NCI-H2196 (cell line): Measurements from ENCODE around the gene TBX21.
A peak's percentile ranks its signal among the peaks of the same experiment; 100 is the strongest.

Source experiments
- DNase-seq: peaks from one replicate; lab custom pipeline; 2025; ENCODE audit not compliant: unreplicated experiment; lab: John Stamatoyannopoulos, UW

Gene TBX21, protein sequence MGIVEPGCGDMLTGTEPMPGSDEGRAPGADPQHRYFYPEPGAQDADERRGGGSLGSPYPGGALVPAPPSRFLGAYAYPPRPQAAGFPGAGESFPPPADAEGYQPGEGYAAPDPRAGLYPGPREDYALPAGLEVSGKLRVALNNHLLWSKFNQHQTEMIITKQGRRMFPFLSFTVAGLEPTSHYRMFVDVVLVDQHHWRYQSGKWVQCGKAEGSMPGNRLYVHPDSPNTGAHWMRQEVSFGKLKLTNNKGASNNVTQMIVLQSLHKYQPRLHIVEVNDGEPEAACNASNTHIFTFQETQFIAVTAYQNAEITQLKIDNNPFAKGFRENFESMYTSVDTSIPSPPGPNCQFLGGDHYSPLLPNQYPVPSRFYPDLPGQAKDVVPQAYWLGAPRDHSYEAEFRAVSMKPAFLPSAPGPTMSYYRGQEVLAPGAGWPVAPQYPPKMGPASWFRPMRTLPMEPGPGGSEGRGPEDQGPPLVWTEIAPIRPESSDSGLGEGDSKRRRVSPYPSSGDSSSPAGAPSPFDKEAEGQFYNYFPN

DNA sequence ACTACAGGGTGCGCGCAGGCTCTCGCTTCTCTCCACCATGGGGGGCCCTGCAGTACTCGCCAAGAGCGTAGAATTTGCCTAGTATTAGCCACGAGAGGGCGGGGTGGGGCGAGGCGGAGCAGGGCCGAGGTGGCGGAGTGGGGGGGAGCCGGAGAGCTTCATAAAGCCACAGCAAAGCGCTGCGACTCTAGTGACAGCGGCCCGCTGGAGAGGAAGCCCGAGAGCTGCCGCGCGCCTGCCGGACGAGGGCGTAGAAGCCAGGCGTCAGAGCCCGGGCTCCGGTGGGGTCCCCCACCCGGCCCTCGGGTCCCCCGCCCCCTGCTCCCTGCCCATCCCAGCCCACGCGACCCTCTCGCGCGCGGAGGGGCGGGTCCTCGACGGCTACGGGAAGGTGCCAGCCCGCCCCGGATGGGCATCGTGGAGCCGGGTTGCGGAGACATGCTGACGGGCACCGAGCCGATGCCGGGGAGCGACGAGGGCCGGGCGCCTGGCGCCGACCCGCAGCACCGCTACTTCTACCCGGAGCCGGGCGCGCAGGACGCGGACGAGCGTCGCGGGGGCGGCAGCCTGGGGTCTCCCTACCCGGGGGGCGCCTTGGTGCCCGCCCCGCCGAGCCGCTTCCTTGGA, at the start of gene TBX21:
Gene TBX21 (plus strand): TSS at position 190 of the 627 bp plus-strand sequence. CDS start 219 bp downstream, at position 409.
- DNase-seq = peak; percentile 34

DNA sequence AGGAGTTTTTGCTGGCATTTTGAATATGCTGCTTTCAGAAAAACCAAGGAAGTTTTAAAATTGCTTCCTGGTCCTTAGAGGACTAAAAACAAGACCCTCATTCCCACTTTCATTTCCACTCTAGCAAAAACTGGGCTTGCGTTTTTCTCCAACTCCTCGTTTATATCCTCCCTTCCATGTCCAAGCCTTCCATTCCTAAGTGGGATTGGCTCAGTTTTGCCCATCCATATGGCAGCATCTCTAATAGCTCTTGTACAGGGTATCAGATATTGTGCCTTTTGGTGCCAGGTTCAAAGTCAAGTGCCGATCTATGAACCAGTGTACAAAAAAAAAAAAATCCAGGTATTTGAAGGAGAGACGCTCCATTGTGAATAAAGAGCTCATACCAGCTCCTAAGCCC, 49.0 kb upstream of the TBX21 start:
- no peak for DNase-seq

DNA sequence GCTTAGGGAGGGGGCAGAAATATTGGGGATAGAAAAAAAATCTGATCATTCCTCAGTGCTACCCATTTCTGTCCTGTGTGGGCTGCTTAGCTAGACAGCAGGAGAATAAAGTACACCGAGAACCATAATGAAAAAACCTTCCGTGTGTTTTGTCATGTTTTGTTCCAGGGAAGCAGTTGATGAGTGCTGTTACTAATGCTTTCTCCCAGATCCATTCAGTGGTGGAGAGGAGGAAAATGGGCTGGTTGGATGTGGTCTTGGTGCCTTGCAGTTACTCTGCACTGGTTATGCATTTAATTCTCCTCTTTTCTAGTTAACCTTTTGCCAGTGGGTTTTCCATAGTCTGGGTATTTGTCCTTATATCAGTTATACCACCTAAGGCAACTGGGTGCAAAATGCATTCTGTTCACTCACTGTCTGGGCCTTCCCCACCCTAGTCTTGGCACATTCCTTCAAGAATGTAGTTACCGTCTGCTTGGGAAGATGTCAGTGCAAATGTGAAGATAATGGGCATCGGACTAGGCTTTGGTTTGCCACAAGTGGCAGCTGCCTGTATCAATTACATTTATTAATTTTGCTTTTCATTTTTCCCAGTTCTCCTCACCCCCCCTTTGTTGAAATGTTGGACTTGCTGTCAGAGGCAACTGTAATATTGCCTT, 48.4 kb upstream of the TBX21 start:
- DNase-seq = no peak

DNA sequence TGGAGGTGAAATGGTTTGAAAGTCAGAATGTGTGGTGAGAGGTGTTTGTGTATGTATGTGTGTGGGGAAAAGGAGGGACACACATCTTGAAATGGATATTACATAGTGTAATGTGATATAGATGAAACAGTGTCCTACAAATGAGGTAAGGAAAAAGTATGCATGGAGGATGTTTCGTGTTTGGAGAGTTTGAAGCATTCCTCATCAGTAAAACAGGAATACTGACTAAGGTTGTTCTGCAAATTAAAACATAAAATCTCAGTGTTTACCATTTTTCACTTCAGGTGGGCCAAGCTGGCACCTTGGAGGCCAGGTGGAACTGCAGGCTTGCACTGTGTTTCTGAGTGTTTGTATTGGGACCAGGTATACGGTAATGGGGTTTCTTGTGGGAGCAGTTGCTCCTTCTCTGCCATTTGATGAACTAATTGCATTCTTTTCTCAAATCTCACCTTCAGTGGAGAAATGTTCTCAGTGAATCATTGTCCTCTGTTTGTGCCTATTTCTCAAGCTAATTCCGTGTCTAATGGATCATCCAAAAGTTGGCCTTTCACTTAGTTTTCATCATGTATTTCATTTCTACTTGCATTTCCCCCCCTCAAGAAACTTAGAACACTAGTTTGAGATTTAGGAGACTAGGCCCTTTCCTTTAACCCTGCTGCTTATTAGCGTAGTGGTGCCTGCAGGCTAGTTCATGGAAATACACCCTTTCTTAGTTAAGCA, 47.3 kb upstream of the TBX21 start:
- no peak for DNase-seq

DNA sequence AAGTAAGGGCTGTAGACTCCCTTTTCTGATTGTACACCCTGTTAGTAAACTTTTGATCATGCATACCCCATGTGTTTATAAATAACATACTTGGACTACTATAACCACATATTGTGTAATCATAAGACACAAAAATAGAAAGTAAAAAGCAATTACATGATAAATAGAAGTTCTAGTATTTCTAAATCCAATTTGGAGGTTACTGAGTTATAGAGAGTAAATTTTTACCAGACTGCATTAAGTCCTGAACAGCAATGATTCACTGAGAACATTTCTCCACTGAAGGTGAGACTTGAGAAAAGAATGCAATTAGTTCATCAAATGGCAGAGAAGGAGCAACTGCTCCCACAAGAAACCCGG, 46.8 kb upstream of the TBX21 start:
- DNase-seq = no peak

DNA sequence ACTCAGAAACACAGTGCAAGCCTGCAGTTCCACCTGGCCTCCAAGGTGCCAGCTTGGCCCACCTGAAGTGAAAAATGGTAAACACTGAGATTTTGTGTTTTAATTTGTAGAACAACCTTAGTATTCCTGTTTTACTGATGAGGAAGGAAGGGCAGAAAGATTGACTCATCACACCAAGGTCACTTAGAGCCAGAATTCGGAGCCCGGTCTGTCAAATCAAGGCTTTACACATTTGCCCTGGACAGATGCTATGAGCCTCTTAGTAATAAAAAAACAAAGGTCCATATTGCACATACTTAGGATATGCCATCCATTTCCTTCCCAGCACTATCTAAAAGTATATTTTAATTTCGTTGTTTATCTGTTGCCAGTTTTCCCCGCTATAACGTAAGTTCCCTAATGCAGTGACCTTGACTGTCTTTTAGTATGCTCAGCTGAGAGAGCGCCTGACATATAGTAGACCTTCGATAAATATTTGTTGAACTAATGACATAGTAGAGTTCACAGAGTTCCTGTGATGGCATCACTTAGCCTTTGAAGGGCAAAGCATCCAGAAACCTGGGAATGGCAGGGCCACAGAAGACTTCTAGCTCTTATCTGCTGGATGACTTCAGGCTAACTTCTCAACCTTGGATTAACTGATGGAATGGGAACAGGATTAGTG, 46.2 kb upstream of the TBX21 start:
- no peak for DNase-seq

DNA sequence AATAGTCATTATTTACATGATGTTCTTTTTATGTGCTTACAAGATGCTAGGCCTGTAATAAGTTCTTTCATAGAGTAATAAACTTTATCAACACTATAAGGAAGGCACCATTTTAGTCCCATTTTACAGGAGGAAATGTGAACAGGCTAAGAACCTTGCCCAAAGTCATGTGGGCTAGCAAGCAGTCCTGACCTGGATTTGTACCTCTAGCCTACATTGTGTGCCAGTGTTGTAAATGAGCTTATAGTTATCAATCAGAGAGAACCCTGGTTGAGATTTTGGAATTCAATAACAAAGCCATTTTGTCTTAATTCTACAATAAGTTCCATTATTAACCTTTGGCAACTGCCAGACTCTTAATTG, 45.7 kb upstream of the TBX21 start:
- DNase-seq = no peak

DNA sequence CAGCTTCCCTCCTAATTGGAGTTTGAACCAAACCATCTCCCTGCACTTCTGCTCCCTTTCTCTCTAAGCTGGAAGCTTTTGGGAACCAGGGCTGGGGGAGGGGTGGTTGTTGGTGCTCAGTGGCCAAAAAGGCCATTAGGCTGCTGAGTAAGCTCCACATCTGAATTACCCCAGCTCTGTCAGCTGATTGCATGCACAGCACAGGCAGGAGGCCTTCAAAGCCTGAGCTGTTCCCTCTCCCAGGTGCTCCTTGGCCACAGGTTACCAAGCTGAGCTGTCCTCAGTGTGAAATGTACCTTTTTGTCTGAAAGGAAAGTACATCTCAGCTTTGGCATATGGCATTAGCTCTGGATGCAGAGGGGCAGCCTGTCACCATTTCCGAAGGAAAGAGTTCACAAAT, 45.3 kb upstream of the TBX21 start:
- DNase-seq = no peak

DNA sequence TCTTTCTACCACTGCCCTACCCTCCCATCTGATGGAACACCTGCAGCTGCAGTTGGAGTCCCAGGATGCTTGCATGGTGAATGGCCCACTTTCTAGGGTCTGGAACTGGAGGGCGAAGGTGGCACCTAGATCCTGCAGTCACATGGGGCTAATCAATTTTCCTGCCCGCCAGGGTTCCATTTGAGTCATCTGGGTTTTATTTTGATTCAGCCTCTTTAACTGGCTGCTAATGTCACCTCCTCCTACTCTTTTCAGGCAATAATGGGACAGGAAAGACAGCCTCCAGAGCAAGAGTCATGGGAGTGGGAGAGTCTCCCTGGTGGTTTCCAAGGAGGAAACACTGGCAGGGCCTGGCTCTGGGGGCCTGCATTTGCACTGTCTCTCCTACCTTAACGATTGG, 42.9 kb upstream of the TBX21 start:
- no peak for DNase-seq

DNA sequence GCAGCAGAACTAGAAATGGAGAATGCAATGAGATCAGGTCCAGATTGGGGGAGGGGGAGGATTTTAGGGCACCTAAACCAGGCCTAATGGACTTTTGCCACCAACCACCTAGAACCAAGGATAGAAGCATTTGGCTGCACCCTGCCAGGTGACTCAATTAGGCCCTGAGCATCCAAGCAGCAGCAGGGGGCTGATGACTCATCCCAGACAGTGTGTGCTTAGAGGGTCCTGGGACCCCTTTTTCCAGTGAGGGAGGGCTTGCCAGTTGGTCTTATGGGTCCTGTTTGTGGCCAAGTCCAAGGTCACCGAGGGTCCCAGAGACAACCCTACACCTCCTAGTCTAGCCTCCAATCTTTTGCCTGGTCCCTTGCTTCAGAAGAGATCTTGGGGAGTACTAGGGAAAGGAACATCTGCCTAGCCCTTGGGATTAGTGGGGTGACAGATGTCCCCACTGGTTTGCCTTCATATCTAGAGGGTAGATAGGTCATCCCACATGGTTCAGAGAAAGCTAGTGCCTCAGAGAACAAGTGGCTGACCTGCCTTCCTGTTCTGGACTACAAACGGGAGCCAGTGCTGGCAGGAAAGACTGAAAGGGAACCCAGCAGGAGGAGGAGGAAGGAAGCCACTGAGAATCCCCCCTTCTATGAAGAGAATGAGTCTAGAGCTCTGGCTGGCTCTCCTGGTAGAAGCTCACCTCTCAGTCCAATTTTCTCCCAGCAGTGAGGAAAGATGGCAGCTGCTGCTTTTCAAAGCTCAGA, 40.7 kb upstream of the TBX21 start:
- no peak for DNase-seq

DNA sequence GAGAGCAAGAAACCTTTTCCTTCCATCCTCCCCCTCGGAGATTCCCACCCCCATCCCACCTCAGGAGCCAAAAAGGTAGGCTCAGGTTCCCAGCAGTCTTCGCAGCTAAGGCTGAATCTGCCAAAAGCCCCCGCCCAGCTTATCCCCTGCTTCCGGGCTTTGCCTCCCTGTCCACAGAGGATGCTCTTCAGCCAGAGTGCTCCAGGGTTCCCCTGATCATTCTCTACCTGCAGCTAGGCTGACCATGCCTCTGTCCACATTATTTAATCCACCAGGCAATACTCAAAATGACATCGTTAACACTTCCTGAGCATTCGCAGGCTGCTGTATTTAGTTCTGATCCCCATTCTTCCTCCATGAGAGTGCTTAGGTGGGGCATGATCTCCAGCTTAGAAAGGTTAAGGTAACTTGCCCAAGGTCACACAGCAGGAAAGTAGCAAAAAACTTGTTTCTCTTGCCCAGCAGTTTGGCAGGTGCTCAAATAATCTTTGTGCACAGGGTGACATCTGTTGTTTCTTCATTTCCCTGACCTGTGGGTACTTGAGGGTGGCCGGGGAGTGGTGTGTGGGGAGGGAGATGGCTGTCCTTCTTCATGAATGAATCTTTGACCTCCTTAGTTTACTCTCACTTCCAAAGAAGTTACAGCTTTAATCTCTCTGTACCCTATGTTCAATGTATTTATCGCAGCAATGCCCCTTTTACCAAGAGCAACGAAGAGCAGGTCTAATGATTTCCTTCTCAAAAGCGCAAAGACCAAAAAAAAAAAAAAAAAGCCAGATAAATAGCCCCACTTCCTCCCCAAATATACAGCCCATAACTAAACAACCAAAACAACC, 39.9 kb upstream of the TBX21 start:
- no peak for DNase-seq

DNA sequence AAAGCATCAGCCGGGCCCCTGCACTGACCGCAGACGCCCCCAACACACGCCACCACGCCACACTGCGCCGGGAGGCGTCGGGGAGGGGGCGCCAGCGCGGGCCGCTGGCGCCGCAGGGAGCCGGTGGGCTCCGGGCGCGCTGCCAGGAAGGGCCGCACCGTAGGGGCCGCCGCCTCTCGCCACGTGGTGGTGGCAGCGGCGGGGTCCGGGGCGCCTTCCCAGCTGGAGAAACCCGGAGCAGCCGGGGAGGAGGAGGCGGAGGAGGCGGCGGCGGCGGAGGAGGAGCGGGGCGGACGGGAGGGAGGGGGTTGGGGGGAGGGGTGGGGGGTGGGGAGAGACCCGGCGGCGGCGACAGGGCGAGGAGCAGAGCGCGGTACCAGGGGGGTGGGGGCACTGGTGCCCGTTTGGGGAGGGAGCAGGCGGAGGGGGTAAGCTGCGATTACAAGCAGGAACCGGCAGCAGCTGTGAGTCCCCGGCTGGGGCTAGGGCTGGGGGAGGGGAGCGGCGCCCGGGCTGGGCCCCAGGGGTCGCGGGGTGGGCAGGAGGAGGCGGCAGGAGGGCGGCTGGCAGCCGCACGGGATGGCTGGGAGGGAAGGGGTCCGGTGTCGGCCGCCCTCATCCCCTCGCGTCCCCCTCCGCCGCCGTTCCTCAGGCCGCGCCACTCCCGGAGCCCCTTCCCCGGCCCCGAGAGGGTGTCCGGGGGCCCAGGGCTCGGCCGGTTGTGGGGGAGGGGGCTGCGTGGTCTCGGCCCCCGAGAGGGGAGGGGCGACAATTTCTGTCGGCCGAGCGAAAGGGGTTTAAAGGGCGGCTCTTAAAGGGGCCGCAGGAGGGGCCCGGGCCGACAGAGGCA, 39.1 kb upstream of the TBX21 start, which contains the start of gene TBKBP1:
Gene TBKBP1 (plus strand): TSS at position 431 of the 850 bp plus-strand sequence. CDS start 1,952 bp downstream, outside the sequence.
- no peak for DNase-seq

DNA sequence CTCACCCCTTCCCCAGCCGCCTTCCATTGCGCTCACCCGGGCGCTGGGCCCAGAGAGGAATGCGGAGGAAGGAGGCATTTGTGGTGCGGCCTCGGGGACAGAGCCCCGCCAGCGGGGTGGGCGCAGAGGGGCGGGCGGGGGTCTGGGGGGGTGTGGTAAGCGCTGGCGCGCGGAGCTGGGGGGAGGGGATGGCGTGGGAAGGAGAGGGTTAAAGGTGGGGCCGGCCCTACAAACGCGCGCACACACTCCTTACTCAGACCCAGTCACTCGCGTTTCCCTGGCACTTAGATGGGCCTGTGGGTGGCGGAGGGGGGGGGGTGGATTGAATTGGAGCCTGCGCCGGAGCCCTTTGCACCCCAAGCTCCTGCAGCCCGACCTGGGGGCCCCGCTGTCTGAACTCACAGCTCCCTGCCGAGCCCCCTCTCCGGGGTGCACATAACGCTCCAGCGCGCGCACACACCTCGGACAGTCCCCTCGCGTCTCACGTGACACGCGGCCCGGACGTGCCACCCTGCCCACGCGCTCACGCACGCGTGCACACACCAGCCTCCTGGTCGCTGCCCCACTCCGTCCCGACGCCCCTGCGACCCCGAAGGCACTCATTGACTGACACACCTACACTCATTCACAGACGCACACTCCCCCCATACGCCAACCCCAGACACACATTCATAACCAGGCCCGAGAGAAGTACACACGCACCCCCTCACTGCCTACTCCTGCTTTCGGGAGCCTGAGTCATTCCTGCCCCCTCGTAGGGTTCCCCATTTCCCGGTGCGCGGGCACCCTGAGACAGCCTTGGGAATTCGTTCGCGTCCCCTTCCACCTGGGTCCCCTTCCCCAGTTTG, 38.2 kb upstream of the TBX21 start:
- no peak for DNase-seq

DNA sequence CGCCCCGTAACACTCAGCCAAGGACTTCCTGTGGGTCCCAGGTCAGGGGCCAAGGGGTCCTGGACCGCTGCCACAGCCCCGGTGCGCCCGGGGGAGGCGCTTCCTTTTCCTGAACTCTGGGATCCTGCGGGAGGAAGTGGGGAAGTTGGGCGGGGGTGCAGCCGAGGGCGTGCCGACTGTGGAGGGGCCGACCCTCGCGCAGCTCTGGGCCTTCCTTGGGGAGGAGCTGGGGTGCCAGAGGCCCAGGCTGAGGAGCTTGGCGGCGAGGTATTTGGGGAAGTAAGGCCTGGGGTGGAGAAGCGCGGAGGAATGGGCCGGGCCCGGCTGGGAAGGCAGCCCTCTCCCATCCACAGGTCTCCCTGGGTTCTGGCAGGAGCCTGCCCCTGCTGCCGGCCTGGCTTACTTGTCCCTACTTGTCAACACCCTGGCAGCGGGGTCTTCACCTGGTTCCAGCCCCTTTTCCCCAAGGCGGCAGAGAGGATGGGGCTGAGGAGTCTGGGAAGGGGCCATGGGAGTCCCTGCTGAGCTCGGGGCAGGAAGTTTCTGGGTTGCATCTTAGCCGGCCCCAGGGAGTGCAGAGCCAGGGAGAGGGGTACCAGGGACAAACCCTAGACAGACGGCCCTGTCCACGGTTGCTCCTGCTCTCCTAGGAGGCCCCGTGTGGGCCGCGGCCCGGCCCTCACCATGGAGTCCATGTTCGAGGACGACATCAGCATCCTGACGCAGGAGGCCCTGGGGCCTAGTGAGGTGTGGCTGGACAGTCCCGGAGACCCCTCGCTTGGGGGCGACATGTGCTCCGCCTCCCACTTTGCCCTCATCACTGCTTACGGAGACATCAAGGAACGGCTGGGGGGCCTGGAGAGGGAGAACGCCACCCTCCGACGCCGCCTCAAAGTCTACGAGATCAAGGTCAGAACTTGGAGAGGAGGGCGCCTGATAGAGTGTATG, 37.3 kb upstream of the TBX21 start:
- no peak for DNase-seq

DNA sequence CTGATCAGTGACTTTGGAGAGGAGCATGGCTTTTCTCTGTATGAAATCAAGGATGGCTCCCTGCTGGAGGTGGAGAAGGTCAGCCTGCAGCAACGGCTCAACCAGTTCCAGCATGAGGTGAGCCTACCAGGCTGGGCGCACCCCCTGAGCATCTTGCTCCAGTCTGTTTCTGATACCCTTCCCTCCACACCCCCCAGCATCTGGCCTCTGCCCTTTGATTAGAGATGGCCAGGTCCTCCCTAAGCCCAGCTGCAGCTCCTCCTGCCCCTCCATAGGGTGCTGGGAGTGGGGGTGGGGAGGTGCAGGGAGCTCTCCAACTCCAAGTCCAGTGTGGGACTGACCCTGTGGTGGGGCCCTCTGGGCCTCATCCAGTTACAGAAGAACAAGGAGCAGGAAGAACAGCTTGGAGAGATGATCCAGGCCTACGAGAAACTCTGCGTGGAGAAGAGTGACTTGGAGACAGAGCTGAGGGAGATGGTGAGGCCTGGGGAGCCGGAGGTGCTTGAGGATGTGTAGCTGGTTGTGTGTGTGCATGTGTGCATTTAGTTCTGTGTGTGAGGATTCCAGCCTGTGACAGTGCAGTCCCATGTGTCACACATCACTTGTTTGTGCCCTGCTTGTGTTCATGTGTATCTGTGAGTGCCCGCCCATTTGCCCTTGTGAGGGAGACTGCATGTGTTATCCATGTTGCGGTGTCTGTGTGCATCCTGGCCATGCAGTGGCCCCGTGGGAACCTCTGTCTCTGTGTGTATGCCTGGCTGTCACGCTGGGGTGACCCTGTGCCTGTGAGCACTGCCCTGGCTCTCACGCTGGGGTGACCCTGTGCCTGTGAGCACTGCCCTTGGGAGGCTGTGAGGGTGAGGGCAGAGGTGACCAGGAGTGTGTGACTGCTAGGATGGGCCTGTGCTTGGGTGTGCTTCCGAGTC, 36.1 kb upstream of the TBX21 start:
- no peak for DNase-seq
